B cell (primary cell): Measurements from ENCODE around the gene ZMAT5.

ENCODE experiments used
- EZH2 ChIP-seq: IDR thresholded peaks from 2 replicates; pipeline ENCODE4 v1.6.1; 2012; ENCODE audit warnings: borderline replicate concordance, low read depth, mild to moderate bottlenecking, moderate library complexity, low read length; ENCODE audit not compliant: insufficient read depth, poor library complexity, severe bottlenecking
- TF ChIP-seq, protein P1 (sequence below): fragments of 200-600 bp; IDR thresholded peaks from one replicate; pipeline ENCODE4 v1.8.0; 2022; ENCODE audit warnings: antibody characterized with exemption, mild to moderate bottlenecking

- TF ChIP-seq, protein P1, sequence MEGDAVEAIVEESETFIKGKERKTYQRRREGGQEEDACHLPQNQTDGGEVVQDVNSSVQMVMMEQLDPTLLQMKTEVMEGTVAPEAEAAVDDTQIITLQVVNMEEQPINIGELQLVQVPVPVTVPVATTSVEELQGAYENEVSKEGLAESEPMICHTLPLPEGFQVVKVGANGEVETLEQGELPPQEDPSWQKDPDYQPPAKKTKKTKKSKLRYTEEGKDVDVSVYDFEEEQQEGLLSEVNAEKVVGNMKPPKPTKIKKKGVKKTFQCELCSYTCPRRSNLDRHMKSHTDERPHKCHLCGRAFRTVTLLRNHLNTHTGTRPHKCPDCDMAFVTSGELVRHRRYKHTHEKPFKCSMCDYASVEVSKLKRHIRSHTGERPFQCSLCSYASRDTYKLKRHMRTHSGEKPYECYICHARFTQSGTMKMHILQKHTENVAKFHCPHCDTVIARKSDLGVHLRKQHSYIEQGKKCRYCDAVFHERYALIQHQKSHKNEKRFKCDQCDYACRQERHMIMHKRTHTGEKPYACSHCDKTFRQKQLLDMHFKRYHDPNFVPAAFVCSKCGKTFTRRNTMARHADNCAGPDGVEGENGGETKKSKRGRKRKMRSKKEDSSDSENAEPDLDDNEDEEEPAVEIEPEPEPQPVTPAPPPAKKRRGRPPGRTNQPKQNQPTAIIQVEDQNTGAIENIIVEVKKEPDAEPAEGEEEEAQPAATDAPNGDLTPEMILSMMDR, result no peak
- TF ChIP-seq EZH2, result no peak
Observed at GRCh38 chr22:29765905-29766631, 739 bp downstream of the ZMAT5 start.
